Peyer's patch (tissue), 4 donors: ENCODE results near the gene LZTS3.

ENCODE experiments used
- POLR2A ChIP-seq, 2 donors: fragments of 450-650 bp; IDR thresholded peaks; one replicate each; pipeline ENCODE4 v1.5.1; 2017; ENCODE audit warnings: antibody characterized with exemption in 2 of 2, mild to moderate bottlenecking in 2 of 2, moderate library complexity in 2 of 2
- TF ChIP-seq, protein P1 (sequence below), 6 experiments: fragments of 450-650 bp in 4 of 6; fragments of 200-600 bp in 2 of 6; sonication (generic) in 1 of 6; IDR thresholded peaks; one replicate each; pipeline ENCODE4 v1.5.1; 2017 to 2019; ENCODE audit warnings: antibody characterized with exemption in 6 of 6, mild to moderate bottlenecking in 3 of 6, moderate library complexity in 1 of 6

DNA sequence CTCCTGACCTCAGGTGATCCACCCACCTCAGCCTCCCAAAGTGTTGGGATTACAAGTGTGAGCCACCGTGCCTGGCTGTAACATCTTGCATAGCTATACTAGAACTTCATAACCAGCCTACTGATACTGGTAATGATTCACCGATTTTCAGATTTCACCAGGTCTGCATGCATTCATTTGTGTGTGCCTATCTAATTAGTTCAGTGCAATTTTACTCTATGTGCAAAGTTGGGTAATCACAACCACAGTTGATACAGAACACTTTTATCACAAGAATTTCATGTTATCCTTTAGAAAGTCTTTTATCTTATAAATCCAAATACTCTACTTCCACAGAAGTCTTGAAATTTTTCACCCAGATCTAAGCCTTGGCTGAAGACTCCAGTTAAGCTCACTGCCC lies 35.9 kb downstream of the LZTS3 start:
- TF ChIP-seq POLR2A (IDR thresholded peaks at IDR 0.05), result no peak
- TF ChIP-seq, protein P1, sequence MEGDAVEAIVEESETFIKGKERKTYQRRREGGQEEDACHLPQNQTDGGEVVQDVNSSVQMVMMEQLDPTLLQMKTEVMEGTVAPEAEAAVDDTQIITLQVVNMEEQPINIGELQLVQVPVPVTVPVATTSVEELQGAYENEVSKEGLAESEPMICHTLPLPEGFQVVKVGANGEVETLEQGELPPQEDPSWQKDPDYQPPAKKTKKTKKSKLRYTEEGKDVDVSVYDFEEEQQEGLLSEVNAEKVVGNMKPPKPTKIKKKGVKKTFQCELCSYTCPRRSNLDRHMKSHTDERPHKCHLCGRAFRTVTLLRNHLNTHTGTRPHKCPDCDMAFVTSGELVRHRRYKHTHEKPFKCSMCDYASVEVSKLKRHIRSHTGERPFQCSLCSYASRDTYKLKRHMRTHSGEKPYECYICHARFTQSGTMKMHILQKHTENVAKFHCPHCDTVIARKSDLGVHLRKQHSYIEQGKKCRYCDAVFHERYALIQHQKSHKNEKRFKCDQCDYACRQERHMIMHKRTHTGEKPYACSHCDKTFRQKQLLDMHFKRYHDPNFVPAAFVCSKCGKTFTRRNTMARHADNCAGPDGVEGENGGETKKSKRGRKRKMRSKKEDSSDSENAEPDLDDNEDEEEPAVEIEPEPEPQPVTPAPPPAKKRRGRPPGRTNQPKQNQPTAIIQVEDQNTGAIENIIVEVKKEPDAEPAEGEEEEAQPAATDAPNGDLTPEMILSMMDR (IDR thresholded peaks at IDR 0.05), result no peak
